Osteoblast (primary cell): ENCODE data around the gene KLF6. TPM values are rescaled to one million over a fixed set of nuclear protein-coding genes. Genes with fewer than 3 reads are reported as not detected.

Experiments used
- DNase-seq: peaks from one replicate; pipeline ENCODE4 v3.0.0; 2011; ENCODE audit warnings: low spot score, mixed read lengths; ENCODE audit not compliant: insufficient read length; ENCODE audit errors: missing footprints
- H2AFZ ChIP-seq: 2 replicates; pipeline ENCODE4 v1.6.0; 2011; ENCODE audit warnings: mild to moderate bottlenecking, low read length
- H3K27ac ChIP-seq: 2 replicates; pipeline ENCODE4 v1.5.1; 2011; ENCODE audit warnings: mild to moderate bottlenecking, low read depth, low read length, moderate library complexity
- H3K27me3 ChIP-seq: 2 replicates; pipeline ENCODE4 v1.6.0; 2012; ENCODE audit warnings: mild to moderate bottlenecking, control low read depth, inconsistent platforms, low read length, moderate library complexity; ENCODE audit not compliant: insufficient read depth
- H3K36me3 ChIP-seq: 2 replicates; pipeline ENCODE4 v1.5.1; 2011; ENCODE audit warnings: mild to moderate bottlenecking, low read length, control low read depth, moderate library complexity; ENCODE audit not compliant: insufficient read depth
- H3K4me1 ChIP-seq: 2 replicates; pipeline ENCODE4 v1.5.1; 2011; ENCODE audit warnings: mild to moderate bottlenecking, low read length, control low read depth, moderate library complexity; ENCODE audit not compliant: insufficient read depth
- H3K4me2 ChIP-seq: 2 replicates; pipeline ENCODE4 v1.6.0; 2011; ENCODE audit warnings: mild to moderate bottlenecking, low read length; ENCODE audit not compliant: insufficient read depth
- H3K4me3 ChIP-seq: fragments of 200-600 bp; sonication (generic); 3 replicates; pipeline ENCODE4 v1.5.1; 2012; ENCODE audit warnings: mild to moderate bottlenecking, low read length, inconsistent platforms; ENCODE audit not compliant: insufficient read depth
- H3K79me2 ChIP-seq: 2 replicates; pipeline ENCODE4 v1.6.0; 2012; ENCODE audit warnings: mild to moderate bottlenecking, low read length, control low read depth, inconsistent platforms; ENCODE audit not compliant: insufficient read depth
- H3K9me3 ChIP-seq: 2 replicates; pipeline ENCODE4 v1.5.1; 2011; ENCODE audit warnings: low read depth, low read length, control low read depth
- H4K20me1 ChIP-seq: 2 replicates; pipeline ENCODE4 v1.6.0; 2012; ENCODE audit warnings: mild to moderate bottlenecking, low read length, control low read depth; ENCODE audit not compliant: insufficient read depth
- CTCF ChIP-seq: IDR thresholded peaks from 2 replicates; pipeline ENCODE4 v1.5.1; 2011; ENCODE audit warnings: mild to moderate bottlenecking, low read depth, low read length, moderate library complexity; ENCODE audit errors: extremely low read depth
- total RNA-seq: library from RNA; depleted of rRNA; stranded (reverse); fragments of >200 nt; gene quantifications from 2 replicates; pipeline ENCODE4 v1.2.3, GENCODE V29; 2012

The KLF6 gene
- total RNA-seq, 1 donor, result 52.1 TPM

- TF ChIP-seq CTCF, result no peak
- DNase-seq, result peak; percentile 73
- H3K9me3 ChIP-seq, result no peaks in the 10 kb centered on the region
- H3K36me3 ChIP-seq, result peaks cover 35% of the 10 kb centered on the region
- no peak overlapping the region for H3K4me2 ChIP-seq
- H2AFZ ChIP-seq, result no peak overlapping the region
- no peaks in the 10 kb centered on the region for H3K27me3 ChIP-seq
- peak overlapping the region; percentile 89 for H3K27ac ChIP-seq
- no peak overlapping the region for H3K4me3 ChIP-seq
- H3K4me1 ChIP-seq, result peaks cover 44% of the 10 kb centered on the region
- H3K79me2 ChIP-seq, result peaks cover 15% of the 10 kb centered on the region
- peaks cover 26% of the 10 kb centered on the region for H4K20me1 ChIP-seq
Observed at GRCh38 chr10:3774018-3774813, 10.8 kb downstream of the KLF6 start.

DNA sequence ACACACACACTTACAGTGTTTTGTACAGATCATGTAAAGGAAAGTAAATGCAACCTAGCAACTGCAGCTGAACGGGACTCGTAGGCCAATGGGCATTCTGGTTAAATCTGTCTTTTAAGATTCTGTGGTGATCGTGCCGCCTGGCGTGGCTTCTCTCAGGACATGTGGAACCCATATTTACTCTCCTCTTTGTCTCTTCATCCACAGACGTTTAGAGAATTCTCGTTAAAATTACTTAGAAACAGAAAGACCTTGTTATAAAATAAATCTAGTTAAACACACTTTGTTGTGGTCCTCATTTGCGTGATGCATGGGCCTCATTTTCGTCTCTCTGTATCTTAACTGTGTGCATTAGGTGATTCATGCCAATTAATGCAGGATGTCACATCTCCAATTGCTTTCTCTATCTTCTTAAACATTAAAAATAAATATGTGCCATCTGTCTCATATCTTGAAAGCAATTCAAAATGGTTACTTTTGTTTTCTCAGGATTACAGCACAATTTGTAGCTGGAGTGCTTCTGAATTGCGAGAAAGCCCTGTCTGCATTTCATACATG lies 11.5 kb downstream of the KLF6 start:
- peak; percentile 49 for DNase-seq

GRCh38 chr10:3772361-3773171 lies 12.4 kb downstream of the KLF6 start:
- Histone ChIP-seq H3K27ac (no peak overlapping the region), H3K36me3 (peaks cover 19% of the 10 kb centered on the region), H3K4me3 (no peak overlapping the region), H3K79me2 (peaks cover 2% of the 10 kb centered on the region), H2AFZ (no peak overlapping the region), H3K27me3 (no peaks in the 10 kb centered on the region), H3K4me2 (no peak overlapping the region), H4K20me1 (peaks cover 11% of the 10 kb centered on the region), H3K4me1 (peaks cover 28% of the 10 kb centered on the region), H3K9me3 (no peaks in the 10 kb centered on the region)
- TF ChIP-seq CTCF, result no peak
- peak; percentile 25 for DNase-seq

More for the DNA sequence above, 11.5 kb downstream of the KLF6 start:
- Histone ChIP-seq H3K4me1 (peaks cover 37% of the 10 kb centered on the region), H3K27me3 (no peaks in the 10 kb centered on the region), H3K79me2 (peaks cover 9% of the 10 kb centered on the region), H2AFZ (no peak overlapping the region), H3K27ac (no peak overlapping the region), H3K4me3 (no peak overlapping the region), H4K20me1 (peaks cover 19% of the 10 kb centered on the region), H3K9me3 (no peaks in the 10 kb centered on the region), H3K4me2 (no peak overlapping the region), H3K36me3 (peaks cover 28% of the 10 kb centered on the region)
- TF ChIP-seq CTCF, result no peak
